Body of pancreas (tissue), 4 donors: ENCODE results near the gene RAB11FIP3.

Experiments
- CTCF ChIP-seq, 7 experiments: fragments of 450-650 bp in 4 of 7; fragments of 200-600 bp in 3 of 7; sonication (generic) in 3 of 7; IDR thresholded peaks; one replicate each; pipeline ENCODE4 v1.5.1; 2016 to 2019; ENCODE audit warnings: antibody characterized with exemption in 7 of 7
- POLR2A ChIP-seq, 3 donors: fragments of 450-650 bp; IDR thresholded peaks; one replicate each; pipeline ENCODE4 v1.6.1; 2016; ENCODE audit warnings: antibody characterized with exemption in 3 of 3, mild to moderate bottlenecking in 2 of 3

GRCh38 chr16:477301-478157 lies 52.1 kb downstream of the RAB11FIP3 start:
- TF ChIP-seq CTCF (IDR thresholded peaks at IDR 0.05) (no peak), POLR2A (IDR thresholded peaks at IDR 0.05) (no peak)
